Tibial nerve (tissue), 4 donors: Measurements from ENCODE around the gene UGCG.

Source experiments
- EP300 ChIP-seq, 2 donors: sonication (generic); formaldehyde crosslinking; IDR thresholded peaks; one replicate each; pipeline ENCODE4 v1.6.1; 2017; ENCODE audit warnings: antibody characterized with exemption in 2 of 2, mild to moderate bottlenecking in 1 of 2
- POLR2A ChIP-seq, 2 donors: fragments of 450-650 bp; IDR thresholded peaks; one replicate each; pipeline ENCODE4 v1.6.1; 2017; ENCODE audit warnings: antibody characterized with exemption in 2 of 2, mild to moderate bottlenecking in 2 of 2, moderate library complexity in 2 of 2
- TF ChIP-seq, protein P1 (sequence below), 5 experiments: fragments of 200-600 bp in 3 of 5; fragments of 450-650 bp in 2 of 5; sonication (generic) in 3 of 5; IDR thresholded peaks; one replicate each; pipeline ENCODE4 v1.5.1; 2016 to 2019; ENCODE audit warnings: antibody characterized with exemption in 5 of 5, mild to moderate bottlenecking in 3 of 5, moderate library complexity in 2 of 5

DNA sequence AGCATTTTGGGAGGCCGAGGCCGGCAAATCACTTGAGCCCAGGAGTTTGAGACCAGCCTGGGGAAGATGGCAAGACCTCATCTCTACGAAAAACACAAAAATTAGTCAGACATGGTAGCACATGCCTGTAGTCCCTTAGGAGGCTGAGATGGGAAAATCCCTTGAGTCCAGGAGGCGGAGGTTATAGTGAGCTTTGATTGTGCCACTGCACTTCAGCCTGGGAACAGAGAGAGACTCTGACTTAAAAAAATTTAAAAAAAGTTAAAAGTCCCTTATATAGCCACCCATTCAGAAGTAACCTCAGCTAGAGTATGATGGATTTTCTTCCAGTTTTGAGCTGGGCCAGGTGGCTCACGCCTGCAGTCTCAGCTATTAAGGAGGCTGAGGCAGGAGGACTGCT lies 72.4 kb downstream of the UGCG start:
- TF ChIP-seq, protein P1, sequence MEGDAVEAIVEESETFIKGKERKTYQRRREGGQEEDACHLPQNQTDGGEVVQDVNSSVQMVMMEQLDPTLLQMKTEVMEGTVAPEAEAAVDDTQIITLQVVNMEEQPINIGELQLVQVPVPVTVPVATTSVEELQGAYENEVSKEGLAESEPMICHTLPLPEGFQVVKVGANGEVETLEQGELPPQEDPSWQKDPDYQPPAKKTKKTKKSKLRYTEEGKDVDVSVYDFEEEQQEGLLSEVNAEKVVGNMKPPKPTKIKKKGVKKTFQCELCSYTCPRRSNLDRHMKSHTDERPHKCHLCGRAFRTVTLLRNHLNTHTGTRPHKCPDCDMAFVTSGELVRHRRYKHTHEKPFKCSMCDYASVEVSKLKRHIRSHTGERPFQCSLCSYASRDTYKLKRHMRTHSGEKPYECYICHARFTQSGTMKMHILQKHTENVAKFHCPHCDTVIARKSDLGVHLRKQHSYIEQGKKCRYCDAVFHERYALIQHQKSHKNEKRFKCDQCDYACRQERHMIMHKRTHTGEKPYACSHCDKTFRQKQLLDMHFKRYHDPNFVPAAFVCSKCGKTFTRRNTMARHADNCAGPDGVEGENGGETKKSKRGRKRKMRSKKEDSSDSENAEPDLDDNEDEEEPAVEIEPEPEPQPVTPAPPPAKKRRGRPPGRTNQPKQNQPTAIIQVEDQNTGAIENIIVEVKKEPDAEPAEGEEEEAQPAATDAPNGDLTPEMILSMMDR (IDR thresholded peaks at IDR 0.05): no peak
- TF ChIP-seq EP300 (IDR thresholded peaks at IDR 0.05): no peak
- TF ChIP-seq POLR2A (IDR thresholded peaks at IDR 0.05): no peak
